Prostate gland (tissue), 2 donors: Measurements from ENCODE around the gene ADGRG3. TPM values are rescaled to one million over a fixed set of nuclear protein-coding genes. Genes with fewer than 3 reads are reported as not detected.

ENCODE experiments used
- DNase-seq: peaks from one replicate; pipeline ENCODE4 v3.0.0-alpha.2; 2019; ENCODE audit warnings: low spot score
- H3K27ac ChIP-seq, 2 donors: fragments of 200-600 bp; sonication (generic); 2 replicates each; pipeline ENCODE4 v1.5.1; 2017 to 2019
- H3K27me3 ChIP-seq: fragments of 200-600 bp; sonication (generic); replicated peaks from 2 replicates; pipeline ENCODE4 v1.5.1; 2019; ENCODE audit not compliant: insufficient read depth
- H3K36me3 ChIP-seq, 2 donors: fragments of 200-600 bp; sonication (generic); 1 replicate in 1 of 2; 2 replicates in 1 of 2; pipeline versions ENCODE4 v1.5.1 to v1.8.1; 2017 to 2019
- H3K4me1 ChIP-seq: fragments of 200-600 bp; sonication (generic); replicated peaks from 2 replicates; pipeline ENCODE4 v1.5.1; 2019
- H3K4me3 ChIP-seq, 2 donors: fragments of 200-600 bp; sonication (generic); 2 replicates each; pipeline ENCODE4 v1.5.1; 2017 to 2019
- H3K9me3 ChIP-seq: fragments of 200-600 bp; sonication (generic); 2 replicates; pipeline ENCODE4 v1.5.1; 2017
- CTCF ChIP-seq, 4 experiments: fragments of 200-600 bp in 2 of 4; fragments of 450-650 bp in 2 of 4; sonication (generic) in 2 of 4; IDR thresholded peaks; 1 replicate in 3 of 4; 2 replicates in 1 of 4; pipeline ENCODE4 v1.5.1; 2016 to 2019; ENCODE audit warnings: antibody characterized with exemption in 4 of 4, mild to moderate bottlenecking in 2 of 4, moderate library complexity in 2 of 4
- POLR2A ChIP-seq: fragments of 450-650 bp; IDR thresholded peaks from one replicate; pipeline ENCODE4 v1.6.1; 2016; ENCODE audit warnings: antibody characterized with exemption, mild to moderate bottlenecking
- POLR2AphosphoS5 ChIP-seq: sonication (generic); formaldehyde crosslinking; IDR thresholded peaks from one replicate; pipeline ENCODE4 v1.6.1; 2017; ENCODE audit warnings: antibody characterized with exemption
- WGBS: methylation state at CpG from one replicate; pipeline ENCODE4 v1.1.5; 2018; 5-methylcytosine and 5-hydroxymethylcytosine counted together
- intact Hi-C: fragments of 100-400 bp; cut with DNase I; formaldehyde crosslinking; loops from one replicate; pipeline ENCODE4 v1.14.2; 2022
- total RNA-seq, 2 donors: library from RNA; depleted of rRNA; stranded (reverse); fragments of >200 nt; gene quantifications; one replicate each; pipeline ENCODE4 v1.1.0, GENCODE V29; 2016

Gene ADGRG3
- total RNA-seq, 2 donors from 2014 or later, result not detected

GRCh38 chr16:57720142-57720575, 52.1 kb downstream of the ADGRG3 start:
- WGBS, result 69% methylated on average over 3 of the region's 3 CpGs
- TF ChIP-seq CTCF (IDR thresholded peaks at IDR 0.05) (peak in 3 of 4 experiments; percentile 42 to 70 (median 68)), POLR2AphosphoS5 (no peak)
- intact Hi-C loops, result no loop called here
- Histone ChIP-seq H3K4me1 (no peaks in the 10 kb centered on the region), H3K4me3 (no peak overlapping the region), H3K9me3 (no peaks in the 10 kb centered on the region), H3K27ac (no peak overlapping the region), H3K36me3 (no peaks in the 10 kb centered on the region), H3K27me3 (no peaks in the 10 kb centered on the region)
- peak; percentile 51 for DNase-seq

GRCh38 chr16:57721356-57722209, 53.5 kb downstream of the ADGRG3 start:
- Histone ChIP-seq H3K27me3 (no peaks in the 10 kb centered on the region), H3K4me1 (no peaks in the 10 kb centered on the region), H3K36me3 (no peaks in the 10 kb centered on the region), H3K9me3 (no peaks in the 10 kb centered on the region), H3K4me3 (no peak overlapping the region), H3K27ac (no peak overlapping the region)
- TF ChIP-seq POLR2AphosphoS5 (no peak), POLR2A (no peak), CTCF (IDR thresholded peaks at IDR 0.05) (no peak)
- 79% methylated on average over 17 of the region's 17 CpGs for WGBS
- DNase-seq, result no peak
- intact Hi-C loops, result no loop called here

GRCh38 chr16:57722210-57722499, 54.0 kb downstream of the ADGRG3 start:
- Histone ChIP-seq H3K27me3 (no peaks in the 10 kb centered on the region), H3K27ac (no peak overlapping the region), H3K36me3 (no peaks in the 10 kb centered on the region), H3K4me3 (no peak overlapping the region), H3K4me1 (no peaks in the 10 kb centered on the region), H3K9me3 (no peaks in the 10 kb centered on the region)
- WGBS, result 84% methylated on average over 2 of the region's 2 CpGs
- no peak for DNase-seq
- intact Hi-C loops, result no loop called here
- no peak for TF ChIP-seq POLR2AphosphoS5
- TF ChIP-seq CTCF (IDR thresholded peaks at IDR 0.05), result no peak
- no peak for TF ChIP-seq POLR2A

GRCh38 chr16:57722651-57723050, 54.5 kb downstream of the ADGRG3 start:
- DNase-seq, result no peak
- intact Hi-C loops, result no loop called here
- TF ChIP-seq POLR2A, result no peak
- TF ChIP-seq CTCF (IDR thresholded peaks at IDR 0.05), result no peak
- TF ChIP-seq POLR2AphosphoS5, result no peak
- H3K4me3 ChIP-seq, result no peak overlapping the region
- no peaks in the 10 kb centered on the region for H3K36me3 ChIP-seq
- no peaks in the 10 kb centered on the region for H3K27me3 ChIP-seq
- H3K27ac ChIP-seq, result no peak overlapping the region
- WGBS, result 90% methylated on average over 11 of the region's 11 CpGs
- H3K9me3 ChIP-seq, result no peaks in the 10 kb centered on the region
- H3K4me1 ChIP-seq, result no peaks in the 10 kb centered on the region

GRCh38 chr16:57723170-57723569, 55.1 kb downstream of the ADGRG3 start:
- Histone ChIP-seq H3K9me3 (no peaks in the 10 kb centered on the region), H3K36me3 (no peaks in the 10 kb centered on the region), H3K27ac (no peak overlapping the region), H3K4me1 (no peaks in the 10 kb centered on the region), H3K27me3 (no peaks in the 10 kb centered on the region), H3K4me3 (no peak overlapping the region)
- TF ChIP-seq POLR2A (no peak), POLR2AphosphoS5 (no peak), CTCF (IDR thresholded peaks at IDR 0.05) (no peak)
- intact Hi-C loops, result no loop called here
- 92% methylated on average over 7 of the region's 7 CpGs for WGBS
- no peak for DNase-seq
